NCI-H1694 (cell line): Measurements from ENCODE around the gene SEMA3G.

ENCODE experiments used
- DNase-seq: peaks from one replicate; lab custom pipeline; 2025; lab: John Stamatoyannopoulos, UW

The SEMA3G gene

DNA sequence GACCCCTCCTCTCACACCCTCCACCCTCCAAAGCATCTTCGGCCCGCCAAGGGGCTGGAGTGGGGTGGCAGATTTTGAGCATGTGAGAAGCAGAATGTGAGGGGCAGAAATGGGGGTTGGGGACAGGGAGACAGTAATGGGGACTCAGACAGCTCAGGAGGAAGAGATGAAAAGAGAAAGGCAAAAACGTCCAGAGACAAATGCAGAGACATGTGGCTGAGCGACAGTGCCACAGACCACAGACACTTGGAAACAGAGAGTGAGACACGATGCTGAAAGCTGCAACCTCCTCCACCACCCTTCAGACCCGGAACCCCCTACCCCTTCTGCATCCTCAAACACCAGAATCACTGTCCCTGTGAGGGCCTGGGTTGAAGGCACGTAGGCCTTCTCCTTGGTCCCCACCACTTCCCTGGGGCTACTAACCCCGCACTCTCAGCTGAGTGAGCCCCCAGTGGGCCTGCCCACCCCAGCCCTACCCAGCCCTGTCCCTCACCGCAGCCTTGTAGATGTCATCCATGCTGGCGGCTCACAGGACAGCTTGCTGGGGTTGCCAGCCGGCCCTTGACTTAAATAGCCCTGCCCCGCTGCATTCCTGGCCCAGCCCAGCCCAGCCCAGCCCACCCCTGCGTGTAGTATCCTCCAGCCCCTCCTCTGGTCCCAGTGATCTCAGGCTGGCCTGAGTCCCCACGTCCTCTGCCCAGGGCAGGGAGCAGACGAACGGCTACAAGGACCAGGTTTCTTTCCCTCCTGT lies 8.8 kb upstream of the SEMA3G start, which contains the start of gene TNNC1:
TNNC1 (minus strand) TSS at position 546 of the 754 bp plus-strand sequence; CDS start at position 520, 26 bp downstream.
- no peak for DNase-seq

DNA sequence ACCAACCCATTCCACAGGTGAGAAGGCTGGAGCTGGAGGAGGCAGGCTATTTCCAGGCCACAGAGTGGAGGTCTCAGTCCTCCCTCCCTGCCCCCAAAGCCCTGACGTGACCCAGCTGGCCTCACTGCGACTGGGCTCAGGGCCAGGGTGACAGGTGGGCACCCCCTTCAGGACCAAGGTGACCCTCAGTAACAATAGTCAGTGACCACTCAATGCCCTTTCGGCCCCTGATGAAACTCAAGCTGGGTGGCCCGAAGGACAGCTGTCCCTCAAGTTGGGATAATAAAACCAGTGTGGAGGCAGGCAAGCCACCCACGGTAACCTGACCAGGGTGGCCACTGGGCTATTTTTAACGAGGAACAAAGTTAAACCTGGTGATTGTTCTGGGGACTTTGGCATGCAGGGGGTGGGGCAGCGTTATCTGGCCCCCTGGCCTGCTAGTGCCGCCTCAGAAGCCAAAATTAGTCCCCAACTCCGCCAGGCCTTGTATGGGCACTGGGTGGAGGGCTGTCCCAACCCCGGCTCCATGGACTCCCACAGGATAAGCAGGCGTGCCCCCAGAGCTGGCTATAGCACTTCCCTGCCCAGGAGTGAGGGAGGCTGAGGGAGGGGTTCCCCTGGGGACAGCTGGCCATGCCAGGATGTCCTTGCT lies 7.8 kb upstream of the SEMA3G start:
- DNase-seq, result no peak

DNA sequence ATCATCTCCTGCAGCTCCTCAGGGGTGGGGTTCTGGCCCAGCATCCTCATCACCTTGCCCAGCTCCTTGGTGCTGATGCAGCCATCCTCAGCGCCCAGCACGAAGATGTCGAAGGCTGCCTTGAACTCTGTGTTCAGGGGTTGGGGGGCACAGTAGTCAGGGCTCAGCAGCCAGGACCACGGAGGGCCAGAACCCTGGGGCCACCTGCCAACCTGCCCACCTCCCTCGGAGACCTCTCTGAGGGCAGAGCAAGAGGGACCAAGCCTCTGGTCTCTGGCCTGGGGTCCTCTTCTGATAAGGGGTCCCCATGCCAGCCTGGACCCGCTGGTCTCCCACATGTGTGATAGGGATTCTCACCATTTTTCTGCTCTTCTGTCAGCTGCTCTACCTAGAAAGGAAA lies 7.2 kb upstream of the SEMA3G start:
- DNase-seq, result no peak

DNA sequence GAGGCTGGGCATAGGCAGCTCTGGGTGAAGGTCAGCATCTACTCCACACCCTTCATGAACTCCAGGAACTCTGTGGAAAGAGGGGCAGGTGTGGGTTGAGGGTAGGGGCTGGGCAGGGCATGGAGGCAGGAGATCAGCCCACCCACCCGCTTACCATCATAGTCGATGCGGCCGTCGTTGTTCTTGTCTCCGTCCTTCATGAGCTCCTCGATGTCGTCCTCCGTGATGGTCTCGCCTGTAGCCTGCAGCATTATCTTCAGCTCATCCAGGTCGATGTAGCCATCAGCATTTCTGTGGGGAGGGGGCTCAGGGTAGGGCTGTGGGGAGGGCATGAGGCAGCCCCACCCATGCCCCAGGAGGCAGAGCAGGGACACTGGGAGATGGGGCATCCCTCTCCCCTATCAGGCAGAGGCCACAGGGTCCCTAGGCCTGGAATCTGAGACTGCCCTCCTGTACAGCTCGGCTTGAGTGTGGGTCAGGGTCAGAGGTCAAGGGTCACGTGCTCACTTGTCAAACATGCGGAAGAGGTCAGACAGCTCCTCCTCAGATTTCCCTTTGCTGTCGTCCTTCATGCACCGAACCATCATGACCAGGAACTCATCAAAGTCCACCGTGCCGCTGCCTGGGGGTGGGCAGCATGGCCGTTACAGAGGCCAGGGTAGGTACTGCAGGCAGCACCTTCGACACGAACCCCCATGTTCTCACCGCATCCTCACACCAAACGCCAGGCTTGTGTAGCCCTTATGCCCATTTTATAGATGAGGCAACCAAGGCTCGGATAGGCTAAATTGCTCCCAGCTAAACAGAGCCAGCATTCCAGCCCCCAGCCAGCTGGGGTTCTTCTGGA lies 6.6 kb upstream of the SEMA3G start:
- DNase-seq, result no peak

DNA sequence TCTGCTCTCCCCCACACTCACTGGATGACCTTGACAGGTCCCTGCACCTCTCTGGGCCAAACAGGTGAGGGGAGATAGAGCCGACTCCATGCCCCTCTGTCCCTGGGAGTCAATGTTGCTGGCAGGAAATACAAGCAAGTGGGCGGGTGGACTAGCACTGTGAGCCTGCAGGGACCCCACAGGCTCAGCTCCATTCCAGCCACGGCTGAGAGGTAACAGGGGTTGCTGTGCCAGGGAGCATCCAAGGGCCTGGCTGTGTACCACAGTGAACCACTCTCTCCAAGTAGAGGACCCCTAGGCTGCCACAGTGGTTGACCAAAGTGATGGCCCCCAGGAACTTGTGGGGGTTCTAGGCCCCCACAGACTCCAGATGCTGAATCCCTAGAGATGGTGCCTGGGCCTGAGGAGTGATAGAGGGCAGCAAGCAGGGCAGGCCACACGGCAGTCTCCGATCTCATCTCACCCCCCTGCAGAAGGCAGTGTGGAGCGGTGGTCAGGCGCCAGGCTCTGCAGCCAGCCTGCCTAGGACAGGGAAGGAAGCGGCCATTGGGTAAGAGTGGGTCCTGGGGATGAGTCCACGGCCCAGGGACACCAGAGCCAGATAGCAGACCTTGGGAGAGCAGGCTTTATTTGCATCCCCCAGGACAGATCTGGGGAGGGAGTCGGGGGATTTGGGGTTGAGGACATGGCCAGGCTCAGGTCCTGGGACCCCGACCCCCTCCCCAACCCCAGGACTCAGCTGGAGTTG lies 5.8 kb upstream of the SEMA3G start:
- no peak for DNase-seq

DNA sequence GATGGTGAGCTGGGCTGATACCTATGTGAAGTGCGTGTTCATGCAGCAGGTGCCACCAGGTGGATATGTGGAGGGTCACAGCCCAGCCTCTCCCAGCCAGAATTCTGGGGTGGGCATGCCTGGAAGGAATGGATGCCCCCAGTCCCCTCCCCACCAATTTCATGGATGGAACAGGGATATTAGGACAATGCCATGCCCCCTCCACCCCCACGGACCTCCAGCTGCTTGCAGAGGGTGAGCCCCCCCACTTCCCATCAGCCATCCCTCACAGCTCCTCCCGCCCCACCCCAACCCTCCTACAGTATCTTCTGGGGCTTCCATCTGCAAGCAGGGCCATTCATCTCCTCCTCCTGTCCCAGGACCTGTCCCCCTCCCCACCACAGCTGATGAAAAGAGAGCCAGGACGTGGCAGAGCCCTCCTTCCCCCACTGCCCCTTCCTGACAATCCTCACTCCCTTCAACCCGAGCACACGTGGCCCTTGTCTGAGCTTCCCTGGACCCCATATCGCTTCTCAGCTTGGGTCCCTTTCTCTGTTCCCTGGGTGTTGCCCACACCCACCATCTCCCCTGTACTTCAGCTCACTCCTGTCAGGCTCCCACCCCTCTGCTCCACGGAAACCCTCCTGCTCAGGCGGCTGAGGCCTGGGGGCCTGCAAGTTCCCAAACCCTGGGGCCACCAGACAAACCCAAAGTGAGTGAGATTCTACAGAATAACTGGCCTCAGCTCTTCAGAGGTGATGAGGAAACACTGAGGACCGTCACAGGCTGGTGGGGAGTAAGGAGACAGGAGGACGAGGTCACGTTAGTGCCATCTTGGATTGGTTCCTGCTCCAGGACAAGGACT lies 2.8 kb upstream of the SEMA3G start:
- no peak for DNase-seq

DNA sequence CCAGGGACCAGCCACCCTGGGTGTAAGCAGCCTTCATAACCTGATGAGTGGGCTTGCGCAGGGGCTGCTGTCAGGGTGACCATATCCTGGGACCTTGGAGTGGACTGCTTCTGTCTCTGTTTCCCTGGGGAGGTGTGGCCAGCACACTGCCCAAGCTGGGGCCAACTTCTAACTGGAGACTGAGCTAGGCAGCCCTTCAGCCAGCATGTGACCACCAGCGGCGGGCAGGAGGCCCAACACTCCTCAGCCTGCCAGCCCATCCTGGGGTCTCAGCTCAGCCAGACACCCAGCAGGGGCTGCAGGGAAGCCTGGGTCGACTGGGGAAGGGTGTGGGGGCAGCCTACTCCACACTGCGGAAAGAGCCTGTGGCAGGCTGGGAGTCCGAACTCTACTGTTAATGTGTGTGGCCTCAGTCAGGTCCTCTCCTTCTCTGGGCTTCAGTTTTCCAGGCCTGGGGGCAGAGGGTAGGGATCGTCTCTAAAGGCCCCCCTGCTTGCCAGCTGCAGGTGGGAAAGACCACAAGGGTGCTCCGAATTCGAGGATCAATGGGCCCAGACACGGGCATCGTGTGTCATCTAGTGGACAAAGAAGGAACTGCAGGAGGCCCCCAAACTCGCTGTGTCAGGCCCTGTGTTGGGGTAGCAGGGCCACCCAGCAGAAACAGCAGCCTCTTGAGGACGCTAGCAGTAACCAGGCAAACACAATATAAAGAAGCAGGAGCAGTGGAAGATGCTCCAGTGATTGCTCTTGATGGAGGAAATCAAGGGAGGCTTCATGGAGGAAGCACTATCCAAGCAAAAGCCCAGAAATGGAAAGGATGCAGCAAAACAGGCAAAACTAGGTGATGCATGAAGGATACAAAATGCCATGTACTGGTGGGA lies 2.0 kb upstream of the SEMA3G start:
- peak; percentile 40 for DNase-seq

DNA sequence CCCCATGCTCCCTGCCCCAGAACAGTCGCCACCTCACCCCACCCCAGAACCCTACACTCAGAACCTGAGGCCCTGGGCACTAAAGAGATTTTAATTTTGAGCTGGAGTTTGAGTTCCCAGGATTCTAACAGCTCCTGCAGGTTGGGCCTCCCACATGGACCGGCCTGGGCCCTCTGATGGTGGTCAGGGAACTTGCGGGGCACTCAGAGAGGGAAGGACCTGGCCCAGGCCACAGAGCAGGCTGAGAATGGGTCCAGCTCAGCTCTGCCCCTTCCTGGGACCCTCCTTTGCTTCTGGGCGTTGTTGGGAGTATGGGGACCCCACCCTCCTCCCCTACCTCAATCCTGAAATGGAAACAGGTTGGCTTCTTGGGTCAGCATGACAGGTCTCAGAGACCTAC lies 1.1 kb upstream of the SEMA3G start:
- no peak for DNase-seq

DNA sequence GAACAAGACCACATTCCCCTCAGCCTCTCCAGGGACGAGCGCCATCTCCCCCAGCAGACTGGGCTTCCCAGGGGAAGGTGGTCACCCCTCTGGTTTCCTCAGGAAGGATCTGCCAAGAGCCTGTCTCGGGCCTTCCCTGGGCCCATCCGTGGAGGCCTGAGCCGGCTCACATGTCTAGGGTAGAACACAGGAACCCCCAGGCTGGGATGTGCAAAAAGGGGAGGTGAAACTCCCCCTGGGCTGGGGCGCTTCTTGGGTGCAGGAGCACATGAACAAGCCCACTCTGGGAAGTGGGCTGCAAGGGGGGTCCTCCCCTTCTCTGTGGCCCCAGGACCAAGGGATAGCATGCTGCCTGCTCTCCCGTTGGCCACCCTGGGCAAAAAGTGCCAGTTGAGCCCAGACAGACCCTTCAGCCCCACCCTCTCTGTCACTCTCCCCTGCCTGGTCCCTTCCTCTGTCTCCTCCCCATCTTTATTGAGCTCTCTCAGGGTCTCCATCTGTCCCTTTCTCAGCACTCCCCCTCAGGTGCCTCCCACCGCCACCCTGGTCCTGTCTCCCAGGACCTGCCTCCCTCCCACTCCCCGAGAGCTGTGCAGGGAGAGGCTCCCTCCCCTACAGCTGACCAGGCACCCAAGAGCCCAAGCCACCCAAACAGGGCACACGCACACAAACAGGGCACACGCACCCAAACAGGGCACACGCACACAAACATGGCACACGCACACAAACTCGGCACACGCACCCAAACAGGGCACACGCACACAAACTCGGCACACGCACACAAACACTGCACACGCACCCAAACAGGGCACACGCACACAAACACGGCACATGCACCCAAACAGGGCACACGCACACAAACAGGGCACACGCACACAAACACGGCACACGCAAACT lies 864 bp downstream of the SEMA3G start:
- DNase-seq, result no peak

DNA sequence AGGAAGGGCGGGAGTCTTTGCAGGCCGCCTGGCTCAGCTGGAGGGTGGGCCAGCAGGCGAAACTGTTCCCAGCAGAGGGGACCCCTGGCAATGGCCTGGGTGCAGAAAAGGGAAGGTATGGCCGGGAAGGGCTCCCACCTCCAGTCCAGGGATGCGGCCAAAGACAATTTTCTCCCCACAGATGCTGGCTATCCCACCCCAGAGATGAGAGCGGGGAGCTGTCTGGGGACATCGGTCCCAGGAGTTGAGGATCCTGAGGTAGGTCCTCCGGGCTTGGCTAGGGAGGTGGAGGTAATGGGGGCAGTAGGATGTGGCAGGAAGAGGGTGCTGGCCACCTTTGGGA lies 1.7 kb downstream of the SEMA3G start:
- DNase-seq, result no peak

DNA sequence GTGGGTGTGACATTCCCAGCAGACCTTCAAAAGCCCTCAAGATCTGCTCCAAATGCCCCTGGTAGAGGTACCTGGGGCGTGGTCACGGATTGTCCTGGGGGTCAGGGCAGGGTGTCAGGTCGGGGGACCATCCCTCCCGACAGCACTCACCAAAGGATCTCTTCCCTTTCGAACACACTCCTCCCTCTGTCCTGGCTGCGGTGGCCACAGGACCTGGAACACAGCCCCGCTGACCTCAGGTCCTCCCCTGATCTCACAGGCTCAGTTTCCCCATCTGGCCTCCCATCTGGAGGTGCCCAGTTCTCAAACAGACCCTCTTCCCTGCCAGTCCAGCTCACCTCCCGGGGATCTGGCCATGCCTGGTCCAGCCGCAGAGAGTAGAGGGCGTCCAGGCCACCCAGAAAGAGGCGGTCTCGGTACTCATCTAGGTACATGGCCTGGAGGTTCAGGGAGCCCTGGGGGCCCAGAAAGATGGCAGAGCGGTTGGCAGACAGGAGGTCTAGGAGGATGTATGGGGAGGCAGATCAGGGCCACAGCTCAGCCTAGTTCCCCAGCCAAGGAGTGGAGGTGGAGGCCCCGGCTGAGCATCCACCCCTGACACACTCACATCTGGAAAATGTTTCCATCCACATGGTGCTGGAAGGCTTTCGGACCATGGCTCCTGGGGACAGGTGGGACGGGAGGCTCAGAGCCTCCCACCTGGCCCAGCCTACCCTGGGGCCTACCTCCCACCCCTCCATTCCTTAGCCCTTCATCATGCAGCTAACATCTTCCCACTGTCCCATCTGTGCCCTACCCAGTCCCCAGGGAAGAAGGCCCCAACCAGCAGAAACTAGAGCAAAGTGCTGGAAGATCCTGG lies 2.3 kb downstream of the SEMA3G start:
- no peak for DNase-seq

DNA sequence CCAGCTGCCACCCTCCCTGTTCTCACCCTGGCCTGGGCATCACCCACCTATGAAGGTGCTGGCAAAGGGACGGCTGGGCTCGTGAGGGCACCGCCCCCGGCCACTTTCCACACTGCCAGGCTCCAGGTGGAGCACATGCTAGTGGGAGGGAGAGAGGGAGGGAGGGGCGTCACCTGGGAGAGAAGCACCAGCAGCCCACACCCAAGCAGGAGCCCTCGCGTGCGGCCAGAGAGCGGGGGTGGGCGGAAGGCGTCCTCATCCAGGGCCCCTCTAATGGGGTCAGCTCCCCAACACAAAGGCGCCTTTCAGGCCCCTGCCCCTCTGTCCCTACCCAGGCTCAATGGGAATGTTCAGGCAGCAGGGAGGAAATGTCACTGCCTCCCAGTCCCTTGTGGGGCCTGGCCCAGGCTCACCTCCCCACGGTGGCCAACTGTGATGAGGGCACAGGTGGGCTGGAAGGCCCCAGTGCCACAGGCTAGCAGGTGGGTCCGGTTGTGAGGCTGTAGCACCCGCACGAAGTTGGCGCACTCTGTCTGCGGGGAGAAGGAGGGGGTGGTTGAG lies 3.1 kb downstream of the SEMA3G start:
- DNase-seq, result no peak

DNA sequence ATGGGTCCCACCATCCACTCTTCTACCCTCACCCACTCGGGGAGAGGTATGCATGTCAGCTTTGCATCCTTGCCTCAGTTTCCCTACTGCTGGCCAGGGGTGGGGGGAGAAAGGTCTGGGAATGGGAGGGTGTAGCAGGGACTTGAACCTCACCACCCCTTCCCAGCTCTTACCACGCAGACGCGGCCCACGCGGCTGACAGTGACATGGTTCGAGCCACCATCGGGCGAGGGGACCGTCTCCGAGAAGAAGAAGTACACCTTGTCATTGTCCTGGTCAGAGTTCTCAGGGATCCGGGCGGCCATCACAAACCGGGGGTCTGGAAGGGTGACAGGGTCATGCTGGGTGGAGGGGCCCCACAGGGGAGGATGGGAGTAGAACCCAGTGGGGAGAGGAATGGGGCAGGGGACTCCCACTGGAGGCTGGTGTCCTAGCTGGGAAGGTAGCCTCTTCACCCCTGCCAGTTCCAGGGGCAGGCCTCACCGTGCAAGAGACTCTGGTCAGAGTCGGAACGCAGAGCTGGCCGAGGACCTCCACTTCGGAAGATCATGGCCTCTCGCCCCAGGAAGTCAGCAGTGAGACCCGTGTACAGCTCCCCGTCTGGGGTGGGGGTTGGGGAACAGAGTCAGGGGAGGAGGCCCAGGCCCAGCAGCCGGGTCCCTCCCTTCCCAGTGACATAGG lies 3.7 kb downstream of the SEMA3G start:
- no peak for DNase-seq

DNA sequence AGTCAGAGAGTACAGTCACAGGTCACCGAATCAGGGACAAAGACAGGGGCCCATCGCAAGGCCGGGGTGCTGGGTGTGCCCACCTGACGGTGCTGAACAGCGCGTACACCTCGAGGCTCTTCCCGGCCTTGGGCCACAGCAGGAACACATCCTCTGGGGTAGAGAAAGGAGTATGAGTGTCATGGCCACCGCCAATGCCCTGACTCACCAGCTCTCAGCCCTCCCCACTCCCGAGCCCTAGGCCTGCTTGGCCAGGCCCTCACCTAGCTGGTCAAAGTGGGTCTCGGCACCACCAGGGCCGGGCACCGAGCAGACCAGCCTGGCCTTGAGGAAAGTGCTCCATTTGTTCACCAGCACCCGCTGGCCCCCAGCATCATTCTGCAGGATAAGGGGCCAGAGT lies 4.2 kb downstream of the SEMA3G start:
- DNase-seq, result no peak

DNA sequence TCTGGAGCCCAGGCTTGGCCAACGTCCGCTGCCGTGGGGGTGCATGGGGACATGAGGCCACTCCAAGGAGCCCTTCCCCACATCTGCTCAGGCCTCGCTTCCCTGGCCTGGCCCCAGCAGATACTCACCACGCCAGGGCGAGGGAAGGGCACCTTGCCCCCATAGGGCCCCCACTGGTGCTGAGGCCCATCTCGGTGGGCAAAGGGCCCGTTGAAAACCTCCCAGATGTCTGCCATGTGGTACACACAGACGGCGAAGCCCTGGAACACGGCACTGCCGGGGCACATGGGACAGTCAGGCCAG lies 4.7 kb downstream of the SEMA3G start:
- DNase-seq, result no peak

DNA sequence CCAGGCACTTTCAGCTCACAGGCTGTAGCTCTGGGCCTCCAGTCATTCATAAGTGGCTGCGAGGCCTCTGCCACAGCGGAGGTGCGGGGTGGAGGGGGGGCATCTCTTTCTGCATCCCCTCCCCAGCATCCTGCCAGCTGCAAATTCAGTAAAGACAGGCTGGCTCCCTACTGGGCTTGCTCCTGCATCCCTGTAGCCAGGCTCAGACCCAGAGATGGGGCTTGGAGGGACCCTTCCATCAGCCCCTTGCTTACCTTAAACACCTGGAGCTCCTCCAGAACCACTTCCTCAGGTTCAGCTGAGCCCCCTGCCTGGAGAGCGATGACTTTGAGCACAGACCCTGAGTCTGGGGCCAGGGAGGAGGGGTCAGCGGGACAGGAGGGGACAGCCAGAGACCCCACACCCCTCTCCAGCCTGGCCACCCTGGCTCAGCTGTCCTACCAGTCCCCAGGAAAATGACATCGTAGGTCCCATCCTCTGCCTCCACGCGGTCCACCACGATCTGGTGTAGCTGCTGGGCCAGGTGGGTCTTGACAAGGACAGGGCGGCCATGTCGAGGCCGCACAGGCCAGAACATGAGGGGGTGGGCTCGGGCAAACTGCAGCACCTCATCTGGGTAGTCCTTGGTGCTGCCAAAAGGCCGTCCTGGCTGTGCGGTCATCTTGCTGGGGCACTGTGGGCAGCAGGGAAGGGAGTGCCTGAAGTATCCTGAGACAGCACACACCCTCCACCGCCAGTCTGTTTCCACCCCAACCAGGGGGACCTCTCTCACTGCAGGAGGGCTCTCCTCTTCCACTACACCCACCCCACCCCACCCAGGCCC lies 5.3 kb downstream of the SEMA3G start:
- DNase-seq, result no peak
